KMS-11 (cell line): ENCODE results near the gene ITFG1.
"Not testable (repeated sequence)": the region's sequence is repeated elsewhere in the genome, so short reads cannot be mapped to it uniquely, and the experiment has no call there.

Experiments
- H2AFZ ChIP-seq: fragments of 200-600 bp; sonication (generic); 2 replicates; pipeline ENCODE4 v1.6.1; 2016; ENCODE audit warnings: antibody characterized with exemption, mixed run types, low read depth
- H3K27ac ChIP-seq: fragments of 200-600 bp; sonication (generic); 2 replicates; pipeline ENCODE4 v1.6.1; 2016; ENCODE audit warnings: mild to moderate bottlenecking, mixed run types
- H3K27me3 ChIP-seq: fragments of 200-600 bp; sonication (generic); 2 replicates; pipeline ENCODE4 v1.6.1; 2017; ENCODE audit warnings: mild to moderate bottlenecking, low read depth, mixed run types, moderate library complexity; ENCODE audit not compliant: insufficient read depth
- H3K36me3 ChIP-seq: fragments of 200-600 bp; sonication (generic); 2 replicates; pipeline ENCODE4 v1.6.1; 2017; ENCODE audit warnings: mild to moderate bottlenecking, mixed run types; ENCODE audit not compliant: insufficient read depth
- H3K4me1 ChIP-seq: fragments of 200-600 bp; sonication (generic); 2 replicates; pipeline ENCODE4 v1.6.1; 2016; ENCODE audit warnings: mild to moderate bottlenecking, low read depth, mixed run types; ENCODE audit not compliant: poor library complexity, severe bottlenecking
- H3K4me2 ChIP-seq: fragments of 200-600 bp; sonication (generic); 2 replicates; pipeline ENCODE4 v1.7.0; 2016; ENCODE audit warnings: mild to moderate bottlenecking, mixed run types
- H3K4me3 ChIP-seq: fragments of 200-600 bp; sonication (generic); IDR thresholded peaks from 2 replicates; pipeline ENCODE4 v1.6.1; 2017; ENCODE audit warnings: low read depth, low read length, mixed read lengths; ENCODE audit not compliant: insufficient read depth
- H3K79me2 ChIP-seq: fragments of 200-600 bp; sonication (generic); 2 replicates; pipeline ENCODE4 v1.6.1; 2016; ENCODE audit warnings: low read depth, mixed run types; ENCODE audit not compliant: insufficient read depth
- H3K9ac ChIP-seq: fragments of 200-600 bp; sonication (generic); 2 replicates; pipeline ENCODE4 v1.6.1; 2016; ENCODE audit warnings: mild to moderate bottlenecking, mixed run types
- H4K20me1 ChIP-seq: fragments of 200-600 bp; sonication (generic); 2 replicates; pipeline ENCODE4 v1.6.1; 2016; ENCODE audit warnings: mild to moderate bottlenecking, mixed run types; ENCODE audit not compliant: insufficient read depth
- TF ChIP-seq, protein P1 (sequence below): fragments of 200-600 bp; sonication (generic); conservative IDR thresholded peaks from 2 replicates; pipeline ENCODE4 v1.6.1; 2017; ENCODE audit warnings: low read depth, mild to moderate bottlenecking, antibody characterized with exemption, low read length, moderate library complexity, mixed read lengths

Gene ITFG1

DNA sequence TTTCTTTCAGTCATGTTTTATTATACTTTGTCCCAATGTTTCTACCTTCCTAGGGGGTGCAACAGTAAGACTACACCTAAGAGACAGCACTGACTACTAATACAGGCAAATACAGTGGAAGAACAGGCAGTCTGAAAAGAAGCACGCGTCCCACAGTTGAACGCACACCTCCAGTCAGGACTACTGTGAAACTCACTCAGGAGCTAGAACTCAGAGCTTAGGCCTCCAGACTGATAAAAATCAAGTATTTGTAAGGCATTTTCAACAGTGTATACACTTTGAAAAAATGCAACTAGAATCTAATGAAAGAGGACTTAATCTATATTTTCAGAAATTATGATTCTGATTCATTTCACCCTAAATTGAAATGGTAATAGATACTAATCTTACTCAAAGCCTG lies 14.4 kb downstream of the ITFG1 start:
- H4K20me1 ChIP-seq: no peaks in the 10 kb centered on the region
- no peak overlapping the region for H3K9ac ChIP-seq
- H3K4me2 ChIP-seq: no peak overlapping the region
- no peak overlapping the region for H3K4me3 ChIP-seq
- H3K27me3 ChIP-seq: no peaks in the 10 kb centered on the region
- H3K79me2 ChIP-seq: no peaks in the 10 kb centered on the region
- peaks cover 5% of the 10 kb centered on the region for H3K4me1 ChIP-seq
- H3K27ac ChIP-seq: no peak overlapping the region
- TF ChIP-seq, protein P1, sequence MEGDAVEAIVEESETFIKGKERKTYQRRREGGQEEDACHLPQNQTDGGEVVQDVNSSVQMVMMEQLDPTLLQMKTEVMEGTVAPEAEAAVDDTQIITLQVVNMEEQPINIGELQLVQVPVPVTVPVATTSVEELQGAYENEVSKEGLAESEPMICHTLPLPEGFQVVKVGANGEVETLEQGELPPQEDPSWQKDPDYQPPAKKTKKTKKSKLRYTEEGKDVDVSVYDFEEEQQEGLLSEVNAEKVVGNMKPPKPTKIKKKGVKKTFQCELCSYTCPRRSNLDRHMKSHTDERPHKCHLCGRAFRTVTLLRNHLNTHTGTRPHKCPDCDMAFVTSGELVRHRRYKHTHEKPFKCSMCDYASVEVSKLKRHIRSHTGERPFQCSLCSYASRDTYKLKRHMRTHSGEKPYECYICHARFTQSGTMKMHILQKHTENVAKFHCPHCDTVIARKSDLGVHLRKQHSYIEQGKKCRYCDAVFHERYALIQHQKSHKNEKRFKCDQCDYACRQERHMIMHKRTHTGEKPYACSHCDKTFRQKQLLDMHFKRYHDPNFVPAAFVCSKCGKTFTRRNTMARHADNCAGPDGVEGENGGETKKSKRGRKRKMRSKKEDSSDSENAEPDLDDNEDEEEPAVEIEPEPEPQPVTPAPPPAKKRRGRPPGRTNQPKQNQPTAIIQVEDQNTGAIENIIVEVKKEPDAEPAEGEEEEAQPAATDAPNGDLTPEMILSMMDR: no peak
- H3K36me3 ChIP-seq: no peaks in the 10 kb centered on the region
- no peak overlapping the region for H2AFZ ChIP-seq

DNA sequence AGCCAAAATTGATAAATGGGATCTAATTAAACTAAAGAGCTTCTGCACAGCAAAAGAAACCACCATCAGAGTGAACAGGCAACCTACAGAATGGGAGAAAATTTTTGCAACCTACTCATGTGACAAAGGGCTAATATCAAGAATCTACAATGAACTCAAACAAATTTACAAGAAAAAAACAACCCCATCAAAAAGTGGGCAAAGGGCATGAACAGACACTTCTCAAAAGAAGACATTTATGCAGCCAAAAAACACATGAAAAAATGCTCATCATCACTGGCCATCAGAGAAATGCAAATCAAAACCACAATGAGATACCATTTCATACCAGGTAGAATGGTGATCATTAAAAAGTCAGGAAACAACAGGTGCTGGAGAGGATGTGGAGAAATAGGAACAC lies 18.0 kb downstream of the ITFG1 start:
- H3K36me3 ChIP-seq, H3K27ac ChIP-seq, H3K4me3 ChIP-seq, H3K79me2 ChIP-seq, H2AFZ ChIP-seq, H3K9ac ChIP-seq, H3K4me2 ChIP-seq, H3K4me1 ChIP-seq, H3K27me3 ChIP-seq, H4K20me1 ChIP-seq: not testable (repeated sequence)

DNA sequence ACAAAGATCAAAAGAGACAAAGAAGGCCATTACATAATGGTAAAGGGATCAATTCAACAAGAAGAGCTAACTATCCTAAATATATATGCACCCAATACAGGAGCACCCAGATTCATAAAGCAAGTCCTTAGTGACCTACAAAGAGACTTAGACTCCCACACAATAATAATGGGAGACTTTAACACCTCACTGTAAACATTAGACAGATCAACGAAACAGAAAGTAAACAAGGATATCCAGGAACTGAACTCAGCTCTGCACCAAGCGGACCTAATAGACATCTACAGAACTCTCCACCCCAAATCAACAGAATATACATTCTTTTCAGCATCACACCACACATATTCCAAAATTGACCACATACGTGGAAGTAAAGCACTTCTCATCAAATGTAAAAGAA lies 20.8 kb downstream of the ITFG1 start:
- not testable (repeated sequence) for H3K4me1 ChIP-seq, H3K27ac ChIP-seq, H3K27me3 ChIP-seq, H3K4me3 ChIP-seq, H3K4me2 ChIP-seq, H3K36me3 ChIP-seq, H2AFZ ChIP-seq, H3K79me2 ChIP-seq, H4K20me1 ChIP-seq, H3K9ac ChIP-seq

DNA sequence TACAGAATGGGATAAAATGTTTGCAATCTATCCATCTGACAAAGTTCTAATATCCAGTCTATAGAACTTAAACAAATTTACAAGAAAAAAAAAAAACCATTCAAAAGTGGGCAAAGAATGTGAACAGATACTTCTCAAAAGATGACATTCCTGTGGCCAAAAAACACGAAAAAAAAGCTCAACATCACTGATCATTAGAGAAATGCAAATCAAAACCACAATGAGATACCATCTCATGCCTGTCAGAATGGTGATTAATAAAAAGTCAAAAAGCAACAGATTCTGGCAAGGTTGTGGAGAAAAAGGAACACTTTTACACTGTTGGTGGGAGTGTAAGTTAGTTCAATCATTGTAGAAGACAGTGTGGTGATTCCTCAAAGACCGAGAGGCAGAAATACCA lies 26.6 kb downstream of the ITFG1 start:
- H2AFZ ChIP-seq, H4K20me1 ChIP-seq, H3K27ac ChIP-seq, H3K4me3 ChIP-seq, H3K79me2 ChIP-seq, H3K4me2 ChIP-seq, H3K36me3 ChIP-seq, H3K9ac ChIP-seq, H3K4me1 ChIP-seq, H3K27me3 ChIP-seq: not testable (repeated sequence)

DNA sequence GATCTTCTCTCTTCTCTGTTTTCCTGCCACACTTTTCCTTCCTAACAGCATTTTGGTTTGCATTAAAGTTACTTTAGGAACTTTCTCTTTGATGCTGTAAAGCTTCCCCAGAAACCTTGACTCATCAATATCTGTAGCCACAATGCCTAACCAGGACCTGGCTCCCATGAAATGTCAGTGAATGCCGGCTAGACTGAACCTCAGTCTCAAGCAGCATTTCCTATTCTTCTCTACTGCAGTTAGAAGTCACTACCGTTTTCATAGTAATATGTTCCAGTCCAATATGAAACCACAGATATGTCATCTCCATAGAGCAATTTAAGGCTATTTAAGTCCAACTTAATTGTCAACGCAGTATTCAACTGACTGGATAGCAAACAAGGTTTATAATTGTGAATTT lies 28.9 kb downstream of the ITFG1 start:
- no peak overlapping the region for H3K4me2 ChIP-seq
- TF ChIP-seq, protein P1: no peak
- H3K4me3 ChIP-seq: no peak overlapping the region
- H2AFZ ChIP-seq: no peak overlapping the region
- H3K79me2 ChIP-seq: no peaks in the 10 kb centered on the region
- no peaks in the 10 kb centered on the region for H3K27me3 ChIP-seq
- H3K36me3 ChIP-seq: no peaks in the 10 kb centered on the region
- peaks cover 5% of the 10 kb centered on the region for H3K4me1 ChIP-seq
- H3K9ac ChIP-seq: no peak overlapping the region
- no peak overlapping the region for H3K27ac ChIP-seq
- no peaks in the 10 kb centered on the region for H4K20me1 ChIP-seq

DNA sequence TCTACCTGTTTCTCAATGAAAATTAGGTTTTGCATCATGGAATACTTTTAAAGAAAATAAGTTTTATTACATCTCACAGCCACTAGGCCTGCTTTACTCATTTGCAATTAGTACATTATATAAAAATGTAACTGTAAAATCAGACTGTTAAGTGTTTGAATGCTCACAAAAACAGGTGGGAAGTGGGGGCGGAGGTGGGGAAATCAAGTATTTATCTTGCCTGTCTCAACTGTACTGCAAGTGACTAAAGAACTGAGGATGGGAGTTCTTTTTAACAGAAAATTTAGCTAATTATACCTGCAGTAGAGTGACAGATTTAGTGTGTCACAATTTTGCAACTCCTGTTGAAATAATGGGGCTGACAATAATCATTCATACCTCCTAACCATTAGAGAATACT lies 34.1 kb downstream of the ITFG1 start:
- Histone ChIP-seq H3K4me2 (no peak overlapping the region), H3K79me2 (no peaks in the 10 kb centered on the region), H3K9ac (no peak overlapping the region), H4K20me1 (no peaks in the 10 kb centered on the region), H2AFZ (no peak overlapping the region), H3K27me3 (no peaks in the 10 kb centered on the region), H3K4me3 (no peak overlapping the region), H3K27ac (no peak overlapping the region), H3K36me3 (no peaks in the 10 kb centered on the region), H3K4me1 (no peaks in the 10 kb centered on the region)
- TF ChIP-seq, protein P1: no peak
